Mesenchymal stem cell (in vitro differentiated cells and primary cell): ENCODE measurements around the gene POLR1G.

ENCODE experiments used
- DNase-seq: peaks from one replicate; pipeline ENCODE4 v3.0.0-alpha.2; 2013
- H2AFZ ChIP-seq: one replicate; pipeline ENCODE4 v1.6.1; 2013; ENCODE audit warnings: low read depth, mild to moderate bottlenecking, control low read depth, inconsistent platforms, low read length, moderate library complexity
- H2AK5ac ChIP-seq: 2 replicates; pipeline ENCODE4 v1.6.1; 2013; ENCODE audit warnings: low read length, moderate library complexity, mild to moderate bottlenecking, inconsistent platforms; ENCODE audit not compliant: severe bottlenecking
- H2BK120ac ChIP-seq: one replicate; pipeline ENCODE4 v1.6.1; 2013; ENCODE audit warnings: low read depth, mild to moderate bottlenecking, inconsistent platforms, low read length, moderate library complexity
- H2BK12ac ChIP-seq, 2 experiments: one replicate each; pipeline ENCODE4 v1.6.1; 2013; ENCODE audit warnings: inconsistent platforms in 2 of 2, low read length in 2 of 2, mild to moderate bottlenecking in 2 of 2, moderate library complexity in 2 of 2, control low read depth in 1 of 2
- H2BK15ac ChIP-seq: one replicate; pipeline ENCODE4 v1.6.1; 2013; ENCODE audit warnings: mild to moderate bottlenecking, low read depth, inconsistent platforms; ENCODE audit not compliant: poor library complexity, severe bottlenecking
- H2BK5ac ChIP-seq: 2 replicates; pipeline ENCODE4 v1.6.1; 2013; ENCODE audit warnings: low read depth, mild to moderate bottlenecking, low read length, control low read depth, inconsistent platforms; ENCODE audit not compliant: poor library complexity, severe bottlenecking
- H3K14ac ChIP-seq, 2 experiments: one replicate each; pipeline ENCODE4 v1.6.1; 2013; ENCODE audit warnings: inconsistent platforms in 2 of 2, low read length in 2 of 2, control low read depth in 1 of 2, mild to moderate bottlenecking in 1 of 2, moderate library complexity in 1 of 2
- H3K18ac ChIP-seq, 2 experiments: one replicate each; pipeline ENCODE4 v1.6.1; 2013; ENCODE audit warnings: inconsistent platforms in 2 of 2, low read length in 2 of 2, control low read depth in 1 of 2, low read depth in 1 of 2, mild to moderate bottlenecking in 1 of 2
- H3K23ac ChIP-seq, 2 experiments: one replicate each; pipeline ENCODE4 v1.6.1; 2013; ENCODE audit warnings: inconsistent platforms in 2 of 2, low read length in 2 of 2, mild to moderate bottlenecking in 2 of 2, moderate library complexity in 2 of 2, control low read depth in 1 of 2
- H3K27ac ChIP-seq: 2 replicates; pipeline ENCODE4 v1.5.1; 2013; ENCODE audit warnings: mild to moderate bottlenecking, moderate library complexity, low read length, control low read depth, inconsistent platforms; ENCODE audit not compliant: poor library complexity, severe bottlenecking
- H3K27me3 ChIP-seq, 2 experiments: 2 replicates each; pipeline versions ENCODE4 v1.6.1 to v1.7.0; 2013; ENCODE audit warnings: low read length in 2 of 2, mild to moderate bottlenecking in 2 of 2, moderate library complexity in 2 of 2, control low read depth in 1 of 2, inconsistent platforms in 1 of 2; ENCODE audit not compliant: control insufficient read depth in 1 of 2, insufficient read depth in 1 of 2
- H3K36me3 ChIP-seq, 2 experiments: 2 replicates each; pipeline versions ENCODE4 v1.6.1 to v1.7.0; 2013; ENCODE audit warnings: low read length in 2 of 2, control low read depth in 1 of 2, inconsistent platforms in 1 of 2, low read depth in 1 of 2, mild to moderate bottlenecking in 1 of 2; ENCODE audit not compliant: insufficient read depth in 2 of 2, control insufficient read depth in 1 of 2
- H3K4ac ChIP-seq, 2 experiments: one replicate each; pipeline ENCODE4 v1.6.1; 2013; ENCODE audit warnings: inconsistent platforms in 2 of 2, low read length in 2 of 2, mild to moderate bottlenecking in 2 of 2, moderate library complexity in 2 of 2, control low read depth in 1 of 2, low read depth in 1 of 2
- H3K4me1 ChIP-seq: 2 replicates; pipeline ENCODE4 v1.6.1; 2013; ENCODE audit warnings: low read depth, low read length, control low read depth; ENCODE audit not compliant: control insufficient read depth, insufficient read depth
- H3K4me2 ChIP-seq: 2 replicates; pipeline ENCODE4 v1.6.1; 2013; ENCODE audit warnings: low read length, mild to moderate bottlenecking, inconsistent platforms; ENCODE audit not compliant: poor library complexity, severe bottlenecking
- H3K4me3 ChIP-seq, 2 experiments: 2 replicates each; pipeline versions ENCODE4 v1.5.1 to v1.7.0; 2013; ENCODE audit warnings: low read length in 2 of 2, mild to moderate bottlenecking in 2 of 2, control low read depth in 1 of 2, low read depth in 1 of 2; ENCODE audit not compliant: insufficient read depth in 1 of 2
- H3K79me1 ChIP-seq: replicated peaks from 2 replicates; pipeline ENCODE4 v1.6.1; 2013; ENCODE audit warnings: mild to moderate bottlenecking, control low read depth, low read length, inconsistent platforms; ENCODE audit not compliant: poor library complexity, severe bottlenecking
- H3K9ac ChIP-seq: 2 replicates; pipeline ENCODE4 v1.7.0; 2013; ENCODE audit warnings: mild to moderate bottlenecking, low read length, moderate library complexity
- H3K9me3 ChIP-seq: 2 replicates; pipeline ENCODE4 v1.7.0; 2013; ENCODE audit warnings: mild to moderate bottlenecking, low read length; ENCODE audit not compliant: control insufficient read depth
- H4K8ac ChIP-seq: one replicate; pipeline ENCODE4 v1.6.1; 2013; ENCODE audit warnings: inconsistent platforms, mild to moderate bottlenecking, low read length, moderate library complexity
- H4K91ac ChIP-seq: one replicate; pipeline ENCODE4 v1.6.1; 2013; ENCODE audit warnings: mild to moderate bottlenecking, low read length, inconsistent platforms
- WGBS: methylation state at CpG from one replicate; pipeline ENCODE4 v1.1.7; 2013; ENCODE audit warnings: mixed read lengths; 5-methylcytosine and 5-hydroxymethylcytosine counted together

Gene POLR1G

GRCh38 chr19:45413497-45413896 is 7.1 kb downstream of the POLR1G start:
- no peak overlapping the region for H4K8ac ChIP-seq
- no peaks in the 10 kb centered on the region for H3K27me3 ChIP-seq
- H3K27ac ChIP-seq, result no peak overlapping the region
- no peak overlapping the region for H2BK15ac ChIP-seq
- H3K4ac ChIP-seq, result no peak overlapping the region
- H3K14ac ChIP-seq, result no peak overlapping the region
- H3K4me3 ChIP-seq, result no peak overlapping the region
- H3K9me3 ChIP-seq, result no peaks in the 10 kb centered on the region
- peaks cover 65% of the 10 kb centered on the region in 2 experiments for H3K36me3 ChIP-seq
- 88% methylated on average over 6 of the region's 6 CpGs for WGBS
- no peak for DNase-seq
- H3K9ac ChIP-seq, result no peak overlapping the region
- H2BK12ac ChIP-seq, result no peak overlapping the region
- no peak overlapping the region for H2BK120ac ChIP-seq
- no peak overlapping the region for H4K91ac ChIP-seq
- no peak overlapping the region for H3K18ac ChIP-seq
- H3K23ac ChIP-seq, result no peak overlapping the region
- H2AK5ac ChIP-seq, result no peak overlapping the region
- no peak overlapping the region for H2AFZ ChIP-seq
- H3K79me1 ChIP-seq, result peaks cover 14% of the 10 kb centered on the region
- H2BK5ac ChIP-seq, result no peak overlapping the region
- H3K4me1 ChIP-seq, result no peaks in the 10 kb centered on the region
- H3K4me2 ChIP-seq, result no peak overlapping the region

- Histone ChIP-seq H3K4me1 (peaks cover 2% of the 10 kb centered on the region), H2BK120ac (no peak overlapping the region), H2AK5ac (no peak overlapping the region), H3K4me2 (no peak overlapping the region), H3K4ac (no peak overlapping the region), H3K9me3 (no peaks in the 10 kb centered on the region), H3K36me3 (peaks cover 64 to 69% of the 10 kb centered on the region in 2 experiments), H2BK12ac (no peak overlapping the region), H3K27me3 (no peaks in the 10 kb centered on the region), H3K18ac (no peak overlapping the region), H3K4me3 (no peak overlapping the region), H3K9ac (no peak overlapping the region), H2BK15ac (peak overlapping the region; percentile 36), H3K79me1 (peaks cover 17% of the 10 kb centered on the region), H4K8ac (no peak overlapping the region), H4K91ac (no peak overlapping the region), H2AFZ (no peak overlapping the region), H3K23ac (no peak overlapping the region), H3K27ac (no peak overlapping the region), H2BK5ac (no peak overlapping the region), H3K14ac (no peak overlapping the region)
- WGBS, result 98% methylated on average over 8 of the region's 8 CpGs
- DNase-seq, result no peak
These were observed 8.0 kb downstream of the POLR1G start for GRCh38 chr19:45414468-45414867.

- WGBS, result 94% methylated on average over 4 of the region's 4 CpGs
These were observed 10.7 kb downstream of the POLR1G start for GRCh38 chr19:45417151-45417550.

GRCh38 chr19:45418802-45419201 is 12.4 kb downstream of the POLR1G start:
- Histone ChIP-seq H3K4me3 (no peak overlapping the region), H3K4me1 (peaks cover 20% of the 10 kb centered on the region), H3K9ac (no peak overlapping the region), H3K36me3 (peaks cover 60 to 69% of the 10 kb centered on the region in 2 experiments), H2AK5ac (no peak overlapping the region), H3K27me3 (no peaks in the 10 kb centered on the region), H2AFZ (no peak overlapping the region), H2BK5ac (no peak overlapping the region), H3K23ac (no peak overlapping the region), H3K14ac (no peak overlapping the region), H4K8ac (no peak overlapping the region), H3K9me3 (no peaks in the 10 kb centered on the region), H3K27ac (no peak overlapping the region), H2BK15ac (no peak overlapping the region), H2BK12ac (no peak overlapping the region), H3K4ac (no peak overlapping the region), H2BK120ac (no peak overlapping the region), H3K18ac (no peak overlapping the region), H3K4me2 (no peak overlapping the region), H4K91ac (no peak overlapping the region), H3K79me1 (peaks cover 31% of the 10 kb centered on the region)
- WGBS, result 97% methylated on average over 7 of the region's 9 CpGs
- DNase-seq, result no peak

More at GRCh38 chr19:45417151-45417550, 10.7 kb downstream of the POLR1G start:
- Histone ChIP-seq H3K9me3 (no peaks in the 10 kb centered on the region), H2AK5ac (no peak overlapping the region), H3K27ac (no peak overlapping the region), H3K14ac (no peak overlapping the region), H3K4me3 (no peak overlapping the region), H2AFZ (no peak overlapping the region), H4K91ac (no peak overlapping the region), H2BK15ac (no peak overlapping the region), H2BK5ac (no peak overlapping the region), H3K27me3 (no peaks in the 10 kb centered on the region), H2BK12ac (no peak overlapping the region), H3K4me1 (peaks cover 12% of the 10 kb centered on the region), H3K4me2 (no peak overlapping the region), H3K4ac (no peak overlapping the region), H3K9ac (no peak overlapping the region), H2BK120ac (no peak overlapping the region), H3K18ac (no peak overlapping the region), H3K23ac (peak overlapping the region in 1 of 2 experiments; percentile 67), H4K8ac (no peak overlapping the region), H3K79me1 (peaks cover 30% of the 10 kb centered on the region), H3K36me3 (peaks cover 76 to 77% of the 10 kb centered on the region in 2 experiments)
- no peak for DNase-seq
